ENCODE results near the gene KLHL11.

Gene KLHL11

GRCh38 chr17:41864836-41865595 lies at the start of gene KLHL11:
KLHL11 (minus strand) TSS chr17:41865423; CDS start chr17:41865370, 53 bp downstream.
- DNase-seq = peak; percentile 71 to 87

GRCh38 chr17:41915020-41915419 lies 49.8 kb upstream of the KLHL11 start:
- DNase-seq = no peak

GRCh38 chr17:41914358-41914766 lies 49.1 kb upstream of the KLHL11 start:
- no peak for DNase-seq

GRCh38 chr17:41913798-41914197 lies 48.6 kb upstream of the KLHL11 start:
- no peak for DNase-seq

GRCh38 chr17:41912925-41913324 lies 47.7 kb upstream of the KLHL11 start:
- no peak for DNase-seq

GRCh38 chr17:41910701-41911391 lies 45.6 kb upstream of the KLHL11 start:
- DNase-seq = no peak

- no peak for DNase-seq
These were observed 43.9 kb upstream of the KLHL11 start for GRCh38 chr17:41909088-41909487.

GRCh38 chr17:41907633-41908539 lies 42.7 kb upstream of the KLHL11 start:
- no peak for DNase-seq

GRCh38 chr17:41907185-41907556 lies 41.9 kb upstream of the KLHL11 start:
- DNase-seq = no peak

GRCh38 chr17:41906465-41907184 lies 41.4 kb upstream of the KLHL11 start:
- DNase-seq = no peak

GRCh38 chr17:41905172-41905571 lies 39.9 kb upstream of the KLHL11 start:
- no peak for DNase-seq

GRCh38 chr17:41904242-41904841 lies 39.1 kb upstream of the KLHL11 start:
- no peak for DNase-seq

- DNase-seq = no peak
These were observed 36.4 kb upstream of the KLHL11 start for GRCh38 chr17:41901646-41902045.

GRCh38 chr17:41896726-41897125 lies 31.5 kb upstream of the KLHL11 start:
- no peak for DNase-seq

- no peak for DNase-seq
These were observed 30.4 kb upstream of the KLHL11 start for GRCh38 chr17:41895617-41896016.

- no peak for DNase-seq
These were observed 29.6 kb upstream of the KLHL11 start for GRCh38 chr17:41894791-41895331.

GRCh38 chr17:41893384-41893783 lies 28.2 kb upstream of the KLHL11 start:
- DNase-seq = no peak

GRCh38 chr17:41892021-41892376 lies 26.8 kb upstream of the KLHL11 start:
- no peak for DNase-seq

- no peak for DNase-seq
These were observed 26.2 kb upstream of the KLHL11 start for GRCh38 chr17:41891135-41892020.

- no peak for DNase-seq
These were observed 23.2 kb upstream of the KLHL11 start for GRCh38 chr17:41888332-41888965.

All from SHP77 (cell line).